ENCODE results near the gene UBE2G2. TPM values are rescaled to one million over a fixed set of nuclear protein-coding genes. Genes with fewer than 3 reads are reported as not detected.

UBE2G2 gene
- total RNA-seq, 1 donor from 2014 or later, result 87.8 TPM

- no peak for DNase-seq (ENCODE audit: low read depth)
These were observed 11.3 kb downstream of the UBE2G2 start for GRCh38 chr21:44790368-44790767.

GRCh38 chr21:44789880-44790279, 11.7 kb downstream of the UBE2G2 start:
- DNase-seq (ENCODE audit: low read depth), result peak; percentile 42

GRCh38 chr21:44785620-44786335, 15.8 kb downstream of the UBE2G2 start:
- peak; percentile 17 for DNase-seq (ENCODE audit: low read depth)

GRCh38 chr21:44784810-44785209, 16.8 kb downstream of the UBE2G2 start:
- no peak for DNase-seq (ENCODE audit: low read depth)

- DNase-seq (ENCODE audit: low read depth), result no peak
These were observed 18.5 kb downstream of the UBE2G2 start for GRCh38 chr21:44783020-44783696.

- no peak for DNase-seq (ENCODE audit: low read depth)
These were observed 20.7 kb downstream of the UBE2G2 start for GRCh38 chr21:44780767-44781459.

GRCh38 chr21:44780137-44780502, 21.5 kb downstream of the UBE2G2 start:
- DNase-seq (ENCODE audit: low read depth), result no peak

- DNase-seq (ENCODE audit: low read depth), result no peak
These were observed 22.0 kb downstream of the UBE2G2 start for GRCh38 chr21:44779417-44780136.

GRCh38 chr21:44778983-44779382, 22.6 kb downstream of the UBE2G2 start:
- DNase-seq (ENCODE audit: low read depth), result no peak

- DNase-seq (ENCODE audit: low read depth), result no peak
These were observed 23.1 kb downstream of the UBE2G2 start for GRCh38 chr21:44778499-44778911.

GRCh38 chr21:44778094-44778493, 23.5 kb downstream of the UBE2G2 start:
- DNase-seq (ENCODE audit: low read depth), result no peak

- no peak for DNase-seq (ENCODE audit: low read depth)
These were observed 26.6 kb downstream of the UBE2G2 start for GRCh38 chr21:44774972-44775371.

- peak; percentile 76 for DNase-seq (ENCODE audit: low read depth)
These were observed 28.2 kb downstream of the UBE2G2 start for GRCh38 chr21:44773291-44773932.

- DNase-seq (ENCODE audit: low read depth), result no peak
These were observed 29.6 kb downstream of the UBE2G2 start for GRCh38 chr21:44771896-44772525.

GRCh38 chr21:44767834-44768831, 33.5 kb downstream of the UBE2G2 start:
- DNase-seq (ENCODE audit: low read depth), result no peak

GRCh38 chr21:44766818-44767354, 34.7 kb downstream of the UBE2G2 start:
- no peak for DNase-seq (ENCODE audit: low read depth)

GRCh38 chr21:44766014-44766817, 35.4 kb downstream of the UBE2G2 start:
- DNase-seq (ENCODE audit: low read depth), result no peak

- no peak for DNase-seq (ENCODE audit: low read depth)
These were observed 36.2 kb downstream of the UBE2G2 start for GRCh38 chr21:44765231-44766013.
